Sigmoid colon (tissue), 3 donors: ENCODE results near the gene MRPL19.

ENCODE experiments used
- POLR2A ChIP-seq, 2 donors: fragments of 450-650 bp; IDR thresholded peaks; one replicate each; pipeline ENCODE4 v1.6.1; 2016; ENCODE audit warnings: antibody characterized with exemption in 2 of 2, mild to moderate bottlenecking in 2 of 2, moderate library complexity in 2 of 2
- TF ChIP-seq, protein P1 (sequence below), 4 experiments: fragments of 450-650 bp in 3 of 4; fragments of 200-600 bp in 1 of 4; IDR thresholded peaks; one replicate each; pipeline ENCODE4 v1.5.1; 2016 to 2019; ENCODE audit warnings: antibody characterized with exemption in 4 of 4, mild to moderate bottlenecking in 3 of 4, moderate library complexity in 2 of 4

GRCh38 chr2:75710220-75710576 is 63.6 kb downstream of the MRPL19 start:
- TF ChIP-seq POLR2A (IDR thresholded peaks at IDR 0.05): no peak
- TF ChIP-seq, protein P1, sequence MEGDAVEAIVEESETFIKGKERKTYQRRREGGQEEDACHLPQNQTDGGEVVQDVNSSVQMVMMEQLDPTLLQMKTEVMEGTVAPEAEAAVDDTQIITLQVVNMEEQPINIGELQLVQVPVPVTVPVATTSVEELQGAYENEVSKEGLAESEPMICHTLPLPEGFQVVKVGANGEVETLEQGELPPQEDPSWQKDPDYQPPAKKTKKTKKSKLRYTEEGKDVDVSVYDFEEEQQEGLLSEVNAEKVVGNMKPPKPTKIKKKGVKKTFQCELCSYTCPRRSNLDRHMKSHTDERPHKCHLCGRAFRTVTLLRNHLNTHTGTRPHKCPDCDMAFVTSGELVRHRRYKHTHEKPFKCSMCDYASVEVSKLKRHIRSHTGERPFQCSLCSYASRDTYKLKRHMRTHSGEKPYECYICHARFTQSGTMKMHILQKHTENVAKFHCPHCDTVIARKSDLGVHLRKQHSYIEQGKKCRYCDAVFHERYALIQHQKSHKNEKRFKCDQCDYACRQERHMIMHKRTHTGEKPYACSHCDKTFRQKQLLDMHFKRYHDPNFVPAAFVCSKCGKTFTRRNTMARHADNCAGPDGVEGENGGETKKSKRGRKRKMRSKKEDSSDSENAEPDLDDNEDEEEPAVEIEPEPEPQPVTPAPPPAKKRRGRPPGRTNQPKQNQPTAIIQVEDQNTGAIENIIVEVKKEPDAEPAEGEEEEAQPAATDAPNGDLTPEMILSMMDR (IDR thresholded peaks at IDR 0.05): no peak
